ENCODE results near the gene HADHB. TPM values are rescaled to one million over a fixed set of nuclear protein-coding genes. Genes with fewer than 3 reads are reported as not detected.

The HADHB gene
- total RNA-seq (10 to 100 TPM; 45.9 to 46.3 TPM), total RNA-seq (51.9 to 84.6 reads per million in 2 donors)

DNA sequence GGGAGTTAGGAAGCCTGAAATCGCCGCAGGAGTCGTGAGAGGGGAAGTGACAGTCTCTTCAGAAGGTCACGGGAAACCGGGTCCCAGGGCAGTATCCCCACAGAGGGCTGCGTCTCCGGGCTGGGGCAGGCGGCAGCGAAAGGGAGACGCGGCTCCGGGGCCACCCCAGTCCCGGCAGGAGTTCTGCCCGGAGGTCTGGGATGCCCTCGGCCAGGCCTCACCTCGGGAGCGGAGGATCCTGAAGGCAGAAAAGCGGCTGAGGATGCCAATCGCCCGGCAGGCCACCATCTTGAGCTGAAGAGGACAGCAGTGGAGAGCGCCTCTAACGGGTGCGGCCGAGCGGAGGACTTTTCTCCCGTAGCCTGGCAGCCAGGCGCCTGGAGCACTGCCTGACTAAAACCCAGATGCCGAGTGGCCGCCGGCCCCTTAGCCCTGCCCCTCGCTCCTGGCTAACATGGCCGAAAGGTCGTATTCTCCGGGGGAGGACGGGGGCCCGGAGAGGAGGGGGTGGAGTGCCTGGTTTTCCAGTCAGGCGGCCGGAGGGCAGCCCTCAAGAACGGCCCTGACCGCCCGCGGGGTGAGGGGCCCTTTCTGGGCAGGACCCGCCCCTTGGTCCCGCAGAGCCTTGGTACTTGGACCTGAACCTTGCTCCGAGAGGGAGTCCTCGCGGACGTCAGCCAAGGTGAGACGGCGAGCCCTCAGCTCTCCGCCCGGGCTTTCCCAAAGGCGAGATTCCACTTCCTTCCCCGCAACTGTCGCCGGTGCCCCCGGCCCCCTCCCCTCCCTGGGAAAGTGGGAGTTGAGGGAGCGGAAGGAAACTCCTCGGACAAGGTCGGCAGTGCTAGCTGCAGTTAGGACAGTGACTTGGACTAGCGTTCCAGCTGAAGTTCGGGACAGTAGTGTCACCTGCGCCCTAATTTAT, at the start of gene HADHB, which contains the start of gene HADHA:
Gene HADHB, plus strand, starts transcription at position 631 of the 922 bp plus-strand sequence. CDS start 9,316 bp downstream, outside the sequence.
Gene HADHA, minus strand, starts transcription at position 324 of the 922 bp plus-strand sequence. Its CDS starts 36 bp downstream, at position 288.
- ATAC-seq (peak; percentile 88), DNase-seq (peak; percentile 72 to 78 (median 72))
- H3K27ac Mint-ChIP-seq = peak within 1 kb of the TSS; percentile 99
- peaks cover 45% of the 10 kb centered on the region for H3K4me1 Mint-ChIP-seq
- no peaks in the 10 kb centered on the region for H3K36me3 Mint-ChIP-seq (ENCODE audit: low read depth)
- no peaks in the 10 kb centered on the region for H3K9me3 ChIP-seq (ENCODE audit: control insufficient read depth, low read length, poor library complexity, severe bottlenecking)
- peak within 1 kb of the TSS; percentile 100 for H3K4me3 Mint-ChIP-seq
- H3K27me3 Mint-ChIP-seq = no peaks in the 10 kb centered on the region

DNA sequence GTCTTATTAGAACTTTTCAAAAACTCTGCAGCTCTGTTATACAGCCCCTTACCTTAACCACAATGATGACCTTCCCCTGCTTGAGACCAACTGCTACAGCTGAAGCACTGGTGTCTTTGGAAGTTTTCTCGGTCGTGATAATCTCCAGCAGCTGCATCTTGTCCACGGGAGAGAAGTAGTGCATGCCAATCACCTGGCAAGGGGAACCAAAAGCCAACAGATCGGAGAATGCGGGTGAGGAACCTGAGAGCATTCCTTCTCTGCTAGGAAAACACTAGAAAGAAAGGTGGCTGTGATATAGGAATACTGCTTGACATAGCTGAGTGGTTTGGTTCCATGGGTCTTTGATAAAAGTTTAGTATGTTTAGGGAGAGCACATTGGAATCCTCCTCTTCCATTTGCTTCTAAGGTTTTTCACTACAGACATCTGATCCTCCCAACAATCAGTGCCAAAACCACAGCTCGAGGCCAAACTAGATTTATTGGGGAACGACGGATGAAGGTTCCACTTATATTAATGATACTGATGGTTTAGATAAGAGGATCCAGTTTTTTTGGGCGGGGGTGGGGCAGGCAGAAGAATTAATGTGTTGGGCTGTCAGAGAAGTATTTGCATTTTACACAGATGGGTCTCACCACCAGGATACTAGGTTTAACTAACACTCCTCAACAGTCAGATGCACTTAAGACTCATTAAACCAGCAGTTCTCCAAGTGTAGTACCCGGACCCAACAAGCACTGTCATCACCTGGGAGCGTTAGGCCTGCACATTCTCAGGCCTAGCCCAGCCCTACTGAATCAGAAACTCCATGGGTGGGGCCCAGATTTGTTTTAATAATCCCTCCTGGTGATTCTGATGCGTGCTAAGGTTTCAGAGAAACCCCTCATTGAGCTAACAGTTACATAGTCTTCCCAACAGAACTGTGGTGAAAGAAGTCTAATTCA, 49.4 kb upstream of the HADHB start:
- peaks cover 2% of the 10 kb centered on the region for H3K4me1 Mint-ChIP-seq
- H3K27ac Mint-ChIP-seq = no peak overlapping the region
- peaks cover 2% of the 10 kb centered on the region for H3K36me3 Mint-ChIP-seq (ENCODE audit: low read depth)
- H3K27me3 Mint-ChIP-seq = no peaks in the 10 kb centered on the region
- no peak overlapping the region for H3K4me3 Mint-ChIP-seq
- H3K9me3 ChIP-seq (ENCODE audit: control insufficient read depth, low read length, poor library complexity, severe bottlenecking) = no peaks in the 10 kb centered on the region
- DNase-seq (no peak), ATAC-seq (no peak)

- ATAC-seq (no peak), DNase-seq (no peak)
- H3K27ac Mint-ChIP-seq = no peak overlapping the region
- H3K9me3 ChIP-seq (ENCODE audit: control insufficient read depth, low read length, poor library complexity, severe bottlenecking) = no peaks in the 10 kb centered on the region
- no peaks in the 10 kb centered on the region for H3K27me3 Mint-ChIP-seq
- H3K36me3 Mint-ChIP-seq (ENCODE audit: low read depth) = peaks cover 3% of the 10 kb centered on the region
- no peak overlapping the region for H3K4me3 Mint-ChIP-seq
- H3K4me1 Mint-ChIP-seq = peaks cover 2% of the 10 kb centered on the region
Observed at GRCh38 chr2:26196683-26197418, 47.9 kb upstream of the HADHB start.

GRCh38 chr2:26197516-26197915, 47.2 kb upstream of the HADHB start:
- no peaks in the 10 kb centered on the region for H3K9me3 ChIP-seq (ENCODE audit: control insufficient read depth, low read length, poor library complexity, severe bottlenecking)
- ATAC-seq (no peak), DNase-seq (no peak)
- Mint-ChIP-seq H3K36me3 (ENCODE audit: low read depth) (peaks cover 3% of the 10 kb centered on the region), H3K4me1 (peaks cover 2% of the 10 kb centered on the region), H3K27me3 (no peaks in the 10 kb centered on the region), H3K4me3 (no peak overlapping the region), H3K27ac (no peak overlapping the region)

DNA sequence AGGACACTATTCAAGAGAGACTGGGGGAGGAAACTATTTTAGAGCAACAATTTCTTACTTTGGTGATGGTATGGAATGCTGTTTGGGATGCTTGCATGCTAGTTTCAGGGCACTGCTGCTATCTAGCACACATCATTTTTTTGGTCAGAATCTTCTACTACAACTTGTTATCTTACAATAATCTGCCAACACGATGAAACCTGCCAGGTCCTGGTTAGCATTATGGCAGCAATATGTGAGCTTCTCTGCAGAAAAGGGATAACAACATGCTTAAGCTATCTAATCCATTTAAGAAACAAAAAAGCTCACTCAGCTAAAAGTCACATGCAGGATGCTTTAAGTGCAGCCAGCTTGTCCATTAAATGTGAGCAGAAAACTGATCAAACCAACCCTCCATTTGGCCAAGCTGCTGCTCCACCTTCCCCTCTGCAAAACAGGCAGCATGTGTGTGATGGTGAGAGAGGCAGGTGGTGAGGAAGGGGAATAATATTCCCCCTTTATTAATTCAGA, 41.7 kb upstream of the HADHB start:
- Mint-ChIP-seq H3K27ac (no peak overlapping the region), H3K27me3 (no peaks in the 10 kb centered on the region), H3K36me3 (ENCODE audit: low read depth) (peaks cover 6% of the 10 kb centered on the region), H3K4me1 (no peaks in the 10 kb centered on the region), H3K4me3 (no peak overlapping the region)
- DNase-seq (no peak), ATAC-seq (no peak)
- no peaks in the 10 kb centered on the region for H3K9me3 ChIP-seq (ENCODE audit: control insufficient read depth, low read length, poor library complexity, severe bottlenecking)

GRCh38 chr2:26203906-26204305, 40.8 kb upstream of the HADHB start:
- no peaks in the 10 kb centered on the region for H3K9me3 ChIP-seq (ENCODE audit: control insufficient read depth, low read length, poor library complexity, severe bottlenecking)
- Mint-ChIP-seq H3K36me3 (ENCODE audit: low read depth) (peaks cover 6% of the 10 kb centered on the region), H3K27me3 (no peaks in the 10 kb centered on the region), H3K4me3 (no peak overlapping the region), H3K27ac (no peak overlapping the region), H3K4me1 (no peaks in the 10 kb centered on the region)
- no peak for ATAC-seq
- no peak for DNase-seq

DNA sequence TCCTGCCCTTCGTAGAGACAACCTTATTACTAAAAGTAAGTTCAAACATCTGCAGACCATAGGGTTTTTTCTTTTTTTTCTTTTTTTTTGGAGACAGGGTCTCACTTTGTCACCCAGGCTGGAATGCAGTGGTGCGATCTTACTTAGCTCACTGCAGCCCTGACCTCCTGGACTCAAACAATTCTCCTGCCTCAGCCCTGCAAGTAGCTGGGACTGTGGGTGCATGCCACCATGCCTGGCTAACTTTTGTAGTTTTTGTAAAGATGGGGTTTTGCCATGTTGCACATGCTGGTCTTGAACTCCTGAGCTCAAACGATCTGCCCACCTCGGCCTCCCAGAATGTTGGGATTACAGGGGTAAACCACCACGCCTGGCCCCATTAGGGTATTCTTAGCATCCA, 32.7 kb upstream of the HADHB start:
- no peak for DNase-seq
- ATAC-seq = no peak
- Mint-ChIP-seq H3K4me1 (peaks cover 11% of the 10 kb centered on the region), H3K4me3 (no peak overlapping the region), H3K36me3 (ENCODE audit: low read depth) (peaks cover 17% of the 10 kb centered on the region), H3K27ac (no peak overlapping the region), H3K27me3 (no peaks in the 10 kb centered on the region)
- no peaks in the 10 kb centered on the region for H3K9me3 ChIP-seq (ENCODE audit: control insufficient read depth, low read length, poor library complexity, severe bottlenecking)

GRCh38 chr2:26214759-26215158, 30.0 kb upstream of the HADHB start:
- Mint-ChIP-seq H3K4me1 (peaks cover 11% of the 10 kb centered on the region), H3K27ac (no peak overlapping the region), H3K4me3 (no peak overlapping the region), H3K27me3 (no peaks in the 10 kb centered on the region), H3K36me3 (ENCODE audit: low read depth) (peaks cover 18% of the 10 kb centered on the region)
- no peak for ATAC-seq
- DNase-seq = no peak
- no peaks in the 10 kb centered on the region for H3K9me3 ChIP-seq (ENCODE audit: control insufficient read depth, low read length, poor library complexity, severe bottlenecking)

- no peak for DNase-seq
- Mint-ChIP-seq H3K27me3 (no peaks in the 10 kb centered on the region), H3K27ac (no peak overlapping the region), H3K4me3 (no peak overlapping the region), H3K36me3 (ENCODE audit: low read depth) (peaks cover 17% of the 10 kb centered on the region), H3K4me1 (peaks cover 11% of the 10 kb centered on the region)
- no peaks in the 10 kb centered on the region for H3K9me3 ChIP-seq (ENCODE audit: control insufficient read depth, low read length, poor library complexity, severe bottlenecking)
- ATAC-seq = no peak
Observed at GRCh38 chr2:26215833-26216232, 28.9 kb upstream of the HADHB start.

DNA sequence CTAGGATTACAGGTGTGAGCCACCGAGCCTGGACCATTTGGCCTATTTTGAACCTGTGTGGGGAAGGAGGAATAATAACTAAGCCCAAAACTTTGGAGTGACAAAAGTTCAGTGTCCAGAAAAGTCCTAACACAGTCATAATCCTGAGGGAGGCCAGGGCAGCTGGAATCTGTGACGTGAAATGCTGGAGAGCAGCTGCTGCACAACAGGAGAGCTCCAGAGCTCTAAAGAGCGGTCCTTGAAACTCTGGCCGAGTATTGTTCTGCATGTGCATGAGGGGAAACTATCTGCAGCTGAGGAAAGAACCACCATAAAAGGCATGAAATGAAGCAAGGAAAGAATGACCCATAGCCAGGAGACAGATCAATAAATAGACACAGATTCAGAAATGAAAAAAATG, 28.2 kb upstream of the HADHB start:
- Mint-ChIP-seq H3K4me3 (no peak overlapping the region), H3K36me3 (ENCODE audit: low read depth) (peaks cover 17% of the 10 kb centered on the region), H3K4me1 (peaks cover 11% of the 10 kb centered on the region), H3K27me3 (no peaks in the 10 kb centered on the region), H3K27ac (no peak overlapping the region)
- no peak for ATAC-seq
- no peak for DNase-seq
- no peaks in the 10 kb centered on the region for H3K9me3 ChIP-seq (ENCODE audit: control insufficient read depth, low read length, poor library complexity, severe bottlenecking)

DNA sequence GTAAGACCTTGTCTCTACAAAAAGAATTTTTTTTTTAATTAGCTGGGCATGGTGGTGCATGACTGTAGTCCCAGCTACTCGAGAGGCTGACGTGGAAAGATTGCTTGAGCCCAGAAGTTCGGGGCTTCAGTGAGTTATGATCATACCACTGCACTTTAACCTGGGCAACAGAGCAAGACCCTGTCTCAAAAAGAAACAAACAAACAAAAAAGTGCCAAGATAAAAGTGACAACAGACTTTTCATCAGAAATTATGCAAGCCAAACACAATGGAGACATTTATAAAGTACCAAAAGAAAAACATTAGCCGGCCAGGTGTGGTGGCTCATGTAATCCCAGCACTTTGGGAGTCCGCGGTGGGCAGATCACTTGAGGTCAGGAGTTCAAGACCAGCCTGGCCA, 27.0 kb upstream of the HADHB start:
- Mint-ChIP-seq H3K27me3 (no peaks in the 10 kb centered on the region), H3K27ac (no peak overlapping the region), H3K4me1 (peaks cover 11% of the 10 kb centered on the region), H3K36me3 (ENCODE audit: low read depth) (peaks cover 16% of the 10 kb centered on the region), H3K4me3 (no peak overlapping the region)
- no peaks in the 10 kb centered on the region for H3K9me3 ChIP-seq (ENCODE audit: control insufficient read depth, low read length, poor library complexity, severe bottlenecking)
- ATAC-seq = no peak
- DNase-seq = no peak

DNA sequence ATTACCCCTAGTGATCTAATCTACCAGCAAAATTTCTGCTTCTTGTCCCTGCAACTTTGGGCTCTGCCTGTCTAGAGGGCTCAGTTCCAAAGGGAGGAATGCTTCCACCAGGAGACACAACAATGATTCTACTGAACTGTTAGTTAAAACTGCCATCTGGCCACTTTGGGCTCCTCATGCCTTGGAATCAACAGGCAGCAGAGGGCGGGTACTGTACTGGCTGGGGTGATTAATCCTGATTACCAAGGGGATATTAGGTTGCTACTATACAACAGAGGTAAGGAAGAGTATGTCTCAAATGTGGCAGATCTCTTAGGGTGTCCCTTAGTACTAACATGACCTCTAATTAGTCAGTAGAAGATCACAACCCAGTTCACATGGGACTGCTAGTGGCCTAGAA, 21.7 kb upstream of the HADHB start:
- H3K27me3 Mint-ChIP-seq = no peaks in the 10 kb centered on the region
- no peak overlapping the region for H3K4me3 Mint-ChIP-seq
- peaks cover 2% of the 10 kb centered on the region for H3K4me1 Mint-ChIP-seq
- ATAC-seq (no peak), DNase-seq (no peak)
- no peaks in the 10 kb centered on the region for H3K9me3 ChIP-seq (ENCODE audit: control insufficient read depth, low read length, poor library complexity, severe bottlenecking)
- H3K36me3 Mint-ChIP-seq (ENCODE audit: low read depth) = no peaks in the 10 kb centered on the region
- H3K27ac Mint-ChIP-seq = no peak overlapping the region
